ENCODE data around the gene UNG.

GRCh38 chr12:109088818-109089217 lies 8.6 kb upstream of the UNG start:
- TF ChIP-seq POLR2AphosphoS5 (IDR thresholded peaks at IDR 0.05; ENCODE audit: low read depth) (no peak), CTCF (IDR thresholded peaks at IDR 0.05; ENCODE audit: insufficient read depth, low read length) (no peak)

All from HL-60 (cell line).